DMS153 treated with DMSO at 0.1 percent for 48 hours (cell line): ENCODE results near the gene RPS3.

Experiments
- DNase-seq: peaks from one replicate; lab custom pipeline; 2025; ENCODE audit not compliant: unreplicated experiment; lab: John Stamatoyannopoulos, UW

The RPS3 gene

GRCh38 chr11:75413864-75414263 is 14.5 kb downstream of the RPS3 start:
- DNase-seq = no peak

- peak; percentile 11 for DNase-seq
Measured at GRCh38 chr11:75420224-75421034, 21.1 kb downstream of the RPS3 start.

GRCh38 chr11:75421035-75421602 is 21.8 kb downstream of the RPS3 start:
- no peak for DNase-seq

GRCh38 chr11:75421902-75422247 is 22.6 kb downstream of the RPS3 start:
- no peak for DNase-seq

GRCh38 chr11:75422248-75423231 is 23.2 kb downstream of the RPS3 start:
- DNase-seq = peak; percentile 76

DNA sequence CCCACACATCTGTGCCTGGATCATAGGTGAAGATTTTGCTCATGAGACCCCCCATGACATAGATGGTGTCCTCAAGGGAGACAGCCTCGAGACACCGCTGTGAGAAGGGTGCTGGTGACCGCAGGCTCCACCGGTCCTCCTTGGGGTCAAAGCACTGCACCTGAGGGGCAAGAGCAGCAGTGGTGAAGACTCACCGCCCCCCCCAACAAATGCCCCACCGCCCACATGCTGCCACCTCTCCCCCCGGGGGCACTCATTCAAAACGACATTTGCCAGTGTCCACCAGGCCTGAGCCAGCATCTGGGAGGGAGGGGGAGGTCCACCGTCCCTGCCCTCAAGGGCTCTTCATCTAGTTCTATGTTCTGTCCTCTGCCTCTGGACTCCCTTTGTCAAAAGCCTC is 24.4 kb downstream of the RPS3 start:
- DNase-seq = no peak

- no peak for DNase-seq
Measured at GRCh38 chr11:75424396-75424795, 25.1 kb downstream of the RPS3 start.

DNA sequence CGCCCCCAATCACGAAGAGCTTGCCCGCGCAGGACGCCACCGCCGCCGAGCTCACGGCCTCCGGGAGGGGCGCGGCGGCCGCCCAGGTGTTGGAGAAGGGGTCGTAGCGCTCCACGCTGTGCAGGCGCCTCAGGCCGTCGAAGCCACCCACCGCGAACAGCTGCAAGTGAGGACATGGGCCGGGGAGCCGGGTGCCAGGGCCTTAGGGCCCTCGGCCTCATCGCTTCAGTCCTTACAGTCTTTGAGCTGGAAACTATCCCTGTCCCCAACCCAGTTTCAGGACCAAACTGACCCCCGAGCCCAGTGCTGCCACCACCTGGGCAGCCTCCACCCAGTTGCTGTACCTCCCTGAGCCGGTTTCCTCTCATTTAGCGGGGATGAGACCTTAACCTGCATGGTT is 26.1 kb downstream of the RPS3 start:
- no peak for DNase-seq

DNA sequence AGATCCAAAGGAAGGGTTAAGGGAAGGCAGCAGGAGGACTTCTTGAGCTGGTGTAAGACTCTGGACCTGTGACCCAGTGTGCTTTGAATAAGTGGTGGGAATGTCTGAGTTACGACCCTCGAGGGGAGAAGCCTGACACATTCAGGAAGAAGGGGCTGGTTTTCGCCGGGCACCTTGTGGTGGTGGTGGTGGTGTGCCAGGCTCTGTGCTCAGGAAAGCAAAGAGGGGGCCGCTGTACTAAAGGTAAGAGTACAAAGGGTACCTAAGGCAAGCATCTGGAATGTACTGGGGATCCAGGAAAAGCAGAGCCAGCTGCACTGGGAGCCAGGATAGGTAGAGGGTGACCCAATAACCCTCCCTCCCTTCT is 27.4 kb downstream of the RPS3 start:
- DNase-seq = no peak

- DNase-seq = no peak
Measured at GRCh38 chr11:75427181-75427580, 27.9 kb downstream of the RPS3 start.

DNA sequence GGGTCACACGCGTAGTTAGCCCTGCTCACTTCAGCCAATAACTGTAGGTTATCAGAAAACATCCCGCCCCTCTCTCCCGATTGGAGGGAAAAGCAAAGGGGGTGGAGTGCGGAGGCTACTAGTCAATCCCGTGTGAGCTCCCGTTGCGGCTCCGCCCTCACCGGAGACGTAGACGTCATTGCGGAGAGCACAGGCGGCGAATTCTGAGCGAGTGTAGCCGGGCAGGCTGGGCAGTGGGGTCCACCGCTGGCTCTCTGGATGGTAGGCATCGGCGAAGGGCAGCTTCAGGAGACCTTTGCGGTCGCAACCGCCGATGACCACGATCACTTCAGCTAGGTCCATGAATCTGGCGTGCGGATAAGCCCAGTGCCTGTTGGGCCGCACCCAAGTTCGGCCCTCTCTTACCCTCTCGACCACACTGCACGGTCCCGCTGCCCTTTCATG is 29.0 kb downstream of the RPS3 start:
- peak; percentile 57 for DNase-seq

GRCh38 chr11:75428989-75429640 is 29.8 kb downstream of the RPS3 start:
- DNase-seq = no peak

DNA sequence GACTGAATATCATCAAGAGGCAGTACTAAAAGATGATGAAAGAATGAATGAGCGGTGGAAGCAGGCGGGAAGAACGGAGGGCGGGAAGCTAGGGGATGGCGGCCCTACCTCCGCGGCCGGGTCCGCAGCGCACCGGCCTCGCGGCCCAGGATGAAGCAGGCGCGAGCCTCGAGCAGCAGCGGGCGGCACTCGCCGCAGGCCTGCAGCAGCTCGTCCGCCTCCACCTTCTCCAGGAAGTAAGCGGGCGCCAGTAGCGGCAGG is 30.3 kb downstream of the RPS3 start:
- no peak for DNase-seq

GRCh38 chr11:75429902-75430713 is 30.8 kb downstream of the RPS3 start:
- peak; percentile 62 for DNase-seq

DNA sequence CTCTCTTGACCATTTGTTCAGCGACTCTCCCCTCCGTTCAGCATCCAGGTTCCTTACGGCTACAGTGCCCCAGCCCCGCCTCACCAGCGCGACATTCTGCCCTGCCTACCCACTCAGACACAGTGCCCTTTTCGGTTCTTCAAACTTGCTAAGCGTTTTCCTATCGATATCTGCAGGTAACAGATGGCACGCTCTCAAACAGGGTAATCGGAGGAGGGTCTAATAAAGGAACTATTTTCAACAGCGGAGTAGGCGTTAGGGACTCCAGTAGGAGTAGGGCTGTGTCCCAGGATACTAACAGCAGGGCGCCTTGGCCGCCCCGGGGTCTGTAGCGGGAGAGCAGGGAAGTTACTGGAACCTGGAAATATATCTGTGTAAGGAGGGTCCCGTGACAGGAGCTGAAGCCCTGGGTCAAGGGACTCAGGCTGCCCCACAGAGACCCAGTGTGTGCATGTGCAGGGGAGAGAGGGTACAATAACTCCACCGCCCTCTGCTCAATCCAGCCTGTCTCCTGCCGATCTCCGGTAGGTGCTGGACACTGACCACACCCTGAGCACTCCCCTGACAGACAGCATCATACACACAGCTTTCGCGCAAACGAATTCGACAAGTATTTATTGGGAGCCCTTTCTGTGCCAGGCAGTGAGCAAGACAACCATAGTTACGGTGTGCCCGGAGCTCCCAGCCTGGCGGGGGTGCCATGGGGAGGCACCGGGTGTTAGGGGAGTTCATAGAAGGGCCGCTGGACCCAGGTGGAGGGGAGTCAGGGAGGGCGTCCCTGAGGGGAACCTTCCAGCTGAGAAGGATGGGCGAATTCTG is 31.6 kb downstream of the RPS3 start:
- peak; percentile 31 for DNase-seq

GRCh38 chr11:75431533-75432525 is 32.5 kb downstream of the RPS3 start:
- DNase-seq = no peak

GRCh38 chr11:75432911-75433321 is 33.6 kb downstream of the RPS3 start, which contains the start of gene KLHL35:
TSS of gene KLHL35 (minus strand) at chr11:75433203. CDS start at chr11:75430629, 2,574 bp downstream.
- no peak for DNase-seq

GRCh38 chr11:75433443-75433842 is 34.1 kb downstream of the RPS3 start:
- DNase-seq = no peak
